ENCODE measurements around the gene TSPAN6.

TSPAN6 gene

DNA sequence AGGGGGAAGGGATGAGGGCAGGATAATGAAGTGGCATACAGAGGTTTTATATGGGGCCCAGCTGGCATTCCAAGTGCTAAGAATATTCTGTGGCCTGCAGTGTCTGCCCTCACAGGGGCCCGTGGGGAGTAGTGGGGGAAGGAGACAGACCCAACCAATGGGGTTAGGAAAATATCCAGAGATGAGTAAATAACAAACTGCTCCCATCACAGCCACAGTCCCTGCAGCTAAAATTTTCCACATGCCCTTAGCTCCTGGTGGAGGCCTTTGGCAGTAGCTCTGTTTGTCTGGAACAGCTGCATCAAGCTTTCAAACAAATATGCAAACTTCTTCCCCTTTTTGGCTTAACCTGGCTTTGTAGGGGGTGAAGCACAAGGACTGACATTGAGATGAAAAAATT, 10.5 kb upstream of the TSPAN6 start:
- no peak for FAIRE-seq

DNA sequence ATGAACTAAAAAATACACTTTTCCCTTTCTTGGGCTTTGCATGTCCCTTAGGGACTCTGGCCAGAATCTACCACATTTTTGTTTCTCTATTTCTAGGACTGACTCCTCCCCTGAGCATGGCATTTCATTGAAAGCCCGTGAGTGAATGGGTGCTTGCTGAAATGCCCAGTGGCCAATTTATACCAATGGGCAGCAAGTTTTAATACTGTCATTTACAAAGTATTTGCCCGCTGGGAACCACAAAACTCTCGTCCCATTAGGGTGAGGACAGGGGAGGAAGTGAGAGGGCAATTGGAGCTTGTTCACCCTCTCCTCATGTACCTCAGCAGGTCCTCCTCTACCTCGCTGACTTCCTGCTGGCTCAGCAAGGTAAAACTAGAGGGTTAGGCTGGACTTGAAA, 8.5 kb upstream of the TSPAN6 start:
- FAIRE-seq = no peak

- FAIRE-seq = no peak
Measured at GRCh38 chrX:100643956-100644860, 7.6 kb upstream of the TSPAN6 start, which contains the start of gene SRPX2. SRPX2 (plus strand) TSS chrX:100644199; CDS start chrX:100646323, 2,124 bp downstream.

DNA sequence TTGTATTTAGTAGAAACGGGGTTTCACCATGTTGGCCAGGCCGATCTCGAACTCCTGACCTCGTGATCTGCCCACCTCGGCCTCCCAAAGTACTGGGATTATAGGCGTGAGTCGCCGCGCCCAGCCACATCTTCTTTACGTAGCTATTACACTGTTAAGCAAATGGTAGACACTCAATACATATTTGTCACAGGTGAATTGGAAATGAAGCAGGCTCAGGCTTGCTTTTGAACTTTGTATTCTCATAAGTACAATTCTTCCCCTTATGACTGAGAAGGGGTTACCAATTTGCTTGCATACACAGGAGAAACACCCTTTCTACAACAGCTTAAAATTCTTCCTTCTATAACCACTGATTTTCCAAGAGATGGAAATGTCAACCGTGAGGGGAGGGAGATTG, 6.6 kb upstream of the TSPAN6 start:
- no peak for FAIRE-seq

DNA sequence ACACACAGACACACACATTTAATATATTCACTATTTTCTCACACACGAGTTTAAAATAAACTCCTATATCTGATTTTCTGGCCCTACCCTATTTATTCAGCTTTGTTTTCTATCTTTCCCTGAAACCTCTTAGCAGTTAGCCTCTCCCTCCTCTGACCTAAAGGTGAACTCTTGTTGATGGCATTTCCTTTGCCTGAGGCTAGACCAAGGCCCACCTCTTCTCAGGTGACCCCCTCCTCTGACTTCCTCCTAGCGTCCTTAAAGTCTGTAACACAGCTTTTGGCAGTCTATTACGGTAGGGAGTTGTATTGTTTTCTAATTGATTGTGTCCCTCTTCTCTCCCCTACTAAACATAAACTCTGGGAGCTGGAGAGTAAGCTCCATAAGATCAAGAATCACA, 5.7 kb upstream of the TSPAN6 start:
- no peak for FAIRE-seq

DNA sequence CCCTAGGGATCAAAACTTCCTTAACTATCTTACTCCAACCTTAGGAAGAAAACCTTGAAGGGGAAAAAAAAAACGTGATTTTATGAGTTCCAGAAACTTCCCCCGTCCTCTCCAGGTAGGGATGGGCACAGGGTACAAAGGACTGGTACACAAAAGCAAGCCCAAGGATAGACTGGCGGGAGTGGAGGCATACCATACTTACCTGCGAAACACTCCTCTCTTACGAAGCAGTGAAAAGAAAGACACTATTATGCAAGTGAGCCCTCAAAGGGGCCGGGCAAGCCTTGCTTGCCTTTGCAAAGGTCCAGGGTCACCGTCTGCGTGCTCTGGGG, 651 bp downstream of the TSPAN6 start:
- FAIRE-seq = no peak

GRCh38 chrX:100635040-100635439, 1.6 kb downstream of the TSPAN6 start:
- FAIRE-seq = no peak

- no peak for FAIRE-seq
Measured at GRCh38 chrX:100625985-100626491, 10.6 kb downstream of the TSPAN6 start.

DNA sequence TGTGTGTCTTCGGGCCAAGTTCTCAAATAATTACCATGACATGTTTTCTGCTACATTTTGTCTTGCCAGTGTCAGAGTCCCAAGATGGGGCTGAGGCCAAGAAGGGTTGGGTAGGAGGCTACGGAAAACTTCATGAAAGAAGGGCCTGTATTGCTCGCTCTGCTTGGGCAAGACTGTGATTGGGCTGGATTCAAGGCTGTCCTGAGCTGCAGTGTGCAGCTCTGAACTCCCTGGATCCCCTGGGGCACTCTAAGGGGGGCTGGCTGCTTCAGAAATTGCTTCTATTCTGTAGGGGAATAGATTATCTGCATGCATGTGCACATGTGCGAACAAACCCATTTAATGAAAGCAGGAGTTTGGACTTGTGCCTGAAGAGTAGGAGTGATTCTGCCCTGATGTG, 13.6 kb downstream of the TSPAN6 start:
- no peak for FAIRE-seq

GRCh38 chrX:100615005-100615404, 21.6 kb downstream of the TSPAN6 start:
- FAIRE-seq = no peak

GRCh38 chrX:100611951-100612350, 24.7 kb downstream of the TSPAN6 start:
- no peak for FAIRE-seq

- FAIRE-seq = no peak
Measured at GRCh38 chrX:100609591-100609990, 27.0 kb downstream of the TSPAN6 start.

DNA sequence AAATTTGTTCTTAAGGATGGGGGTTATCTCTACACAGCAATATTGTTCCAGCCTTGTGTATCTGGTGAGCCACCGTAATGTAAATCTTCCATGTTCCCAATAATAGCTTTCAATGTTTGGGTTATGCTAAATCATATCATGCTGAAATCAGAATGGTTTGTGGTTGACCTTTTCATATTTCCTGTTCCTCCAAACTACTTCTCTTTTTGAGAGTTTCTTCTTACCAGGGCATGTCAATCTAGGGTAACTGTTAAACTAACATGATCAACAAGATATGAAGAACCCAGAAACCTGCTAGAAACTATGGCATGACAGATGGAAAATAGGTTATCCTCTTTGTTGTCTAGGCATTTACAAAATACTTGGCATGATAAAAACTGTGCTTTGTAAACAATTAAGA, 29.9 kb downstream of the TSPAN6 start:
- no peak for FAIRE-seq

- FAIRE-seq = no peak
Measured at GRCh38 chrX:100600758-100601157, 35.8 kb downstream of the TSPAN6 start.

DNA sequence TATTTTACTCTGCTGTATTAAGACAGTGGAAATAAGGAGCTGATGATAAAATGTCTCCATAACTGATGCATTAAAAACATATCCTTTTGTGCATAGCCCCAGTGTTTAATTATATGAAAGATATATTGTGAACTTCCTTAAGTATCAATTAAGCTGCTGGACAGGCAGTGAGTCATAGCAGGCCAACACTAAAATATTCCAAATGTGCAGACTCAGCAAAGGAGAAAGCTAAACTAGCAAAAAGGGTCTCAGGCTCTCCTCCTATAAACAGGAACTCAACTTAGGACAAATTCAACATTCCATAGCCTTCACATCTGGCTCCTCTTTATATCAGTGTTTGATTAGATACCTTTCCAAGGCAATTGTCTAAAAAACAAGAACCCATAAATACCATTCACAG, 36.3 kb downstream of the TSPAN6 start:
- FAIRE-seq = no peak

DNA sequence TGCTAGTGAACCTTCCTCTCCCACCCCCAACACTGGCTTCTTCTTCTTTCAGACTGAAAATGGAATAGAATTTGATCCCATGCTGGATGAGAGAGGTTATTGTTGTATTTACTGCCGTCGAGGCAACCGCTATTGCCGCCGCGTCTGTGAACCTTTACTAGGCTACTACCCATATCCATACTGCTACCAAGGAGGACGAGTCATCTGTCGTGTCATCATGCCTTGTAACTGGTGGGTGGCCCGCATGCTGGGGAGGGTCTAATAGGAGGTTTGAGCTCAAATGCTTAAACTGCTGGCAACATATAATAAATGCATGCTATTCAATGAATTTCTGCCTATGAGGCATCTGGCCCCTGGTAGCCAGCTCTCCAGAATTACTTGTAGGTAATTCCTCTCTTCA, 37.1 kb downstream of the TSPAN6 start:
- no peak for FAIRE-seq

DNA sequence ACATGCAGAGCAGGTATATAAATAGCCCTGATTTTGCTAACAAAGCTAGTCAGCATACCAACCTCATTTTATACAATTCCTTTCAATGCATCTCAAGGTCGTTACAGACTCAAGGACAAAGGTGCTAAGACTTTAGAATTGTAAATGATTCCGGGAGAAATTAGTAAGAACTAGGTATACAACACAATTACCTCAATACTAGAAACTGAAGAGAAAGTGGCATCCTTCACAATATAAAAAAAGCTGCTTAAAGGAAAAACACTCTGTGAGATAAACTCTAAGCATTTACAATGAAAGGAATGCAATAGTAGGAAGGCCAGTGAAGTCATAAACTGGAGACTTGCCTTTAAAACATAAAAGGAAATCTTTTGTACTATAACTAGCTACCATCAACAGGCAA, 40.0 kb downstream of the TSPAN6 start:
- FAIRE-seq = no peak

DNA sequence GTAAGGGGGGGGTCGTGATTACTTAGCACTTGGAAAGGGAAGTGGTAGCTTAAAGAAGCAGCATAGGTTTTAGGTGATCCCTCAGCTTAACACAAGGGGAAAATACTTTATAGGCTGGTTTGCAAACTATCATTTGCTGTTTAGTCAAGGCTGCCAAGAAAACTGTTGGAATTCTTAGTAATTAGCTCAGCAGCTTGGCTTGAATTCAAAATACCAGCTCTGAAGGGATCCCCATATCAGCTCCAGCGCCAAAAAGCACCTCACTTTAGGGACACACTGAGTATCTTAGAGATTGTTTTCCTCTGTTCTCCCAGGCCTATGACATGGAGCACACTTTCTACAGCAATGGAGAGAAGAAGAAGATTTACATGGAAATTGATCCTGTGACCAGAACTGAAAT, 43.0 kb downstream of the TSPAN6 start:
- no peak for FAIRE-seq

- FAIRE-seq = no peak
Measured at GRCh38 chrX:100593126-100593525, 43.5 kb downstream of the TSPAN6 start.

DNA sequence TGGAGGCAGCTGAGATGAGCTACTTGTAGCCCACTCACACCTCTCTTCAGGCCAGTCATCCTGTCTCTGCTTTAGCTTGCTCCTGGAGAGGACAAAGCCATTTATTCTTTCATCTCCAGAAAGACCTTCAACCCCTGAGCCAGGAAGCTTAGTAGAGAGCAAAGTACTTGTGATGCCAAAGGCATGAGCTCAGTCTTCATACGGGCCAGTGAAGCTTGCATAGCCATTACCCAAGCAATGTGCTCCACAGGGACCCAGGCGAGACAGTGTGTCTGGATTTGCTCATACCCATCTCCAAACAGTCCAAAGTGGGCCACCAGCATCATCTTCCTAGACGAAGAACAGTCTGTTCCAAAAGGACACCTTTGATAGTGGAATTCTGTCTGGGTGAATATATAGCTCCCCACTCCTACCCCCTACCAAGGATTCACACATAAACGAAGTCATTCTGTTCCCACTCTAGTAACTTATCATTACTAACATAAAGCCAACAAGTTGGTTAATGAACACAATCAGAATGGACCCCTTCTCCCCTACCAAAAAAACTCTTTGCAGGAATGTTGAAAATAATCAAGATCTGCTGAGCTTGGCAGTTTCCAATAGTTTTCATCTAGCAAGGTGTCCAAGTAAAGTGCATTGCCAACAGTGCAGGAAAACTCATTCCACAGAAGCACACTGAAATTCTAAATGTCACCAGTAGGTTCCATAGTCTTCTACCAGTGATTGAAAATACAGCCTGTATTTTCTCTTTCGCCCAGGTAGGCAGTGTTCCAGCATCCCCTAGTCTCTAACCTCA, 45.2 kb downstream of the TSPAN6 start:
- no peak for FAIRE-seq

GRCh38 chrX:100587861-100588260, 48.7 kb downstream of the TSPAN6 start:
- FAIRE-seq = no peak

DNA sequence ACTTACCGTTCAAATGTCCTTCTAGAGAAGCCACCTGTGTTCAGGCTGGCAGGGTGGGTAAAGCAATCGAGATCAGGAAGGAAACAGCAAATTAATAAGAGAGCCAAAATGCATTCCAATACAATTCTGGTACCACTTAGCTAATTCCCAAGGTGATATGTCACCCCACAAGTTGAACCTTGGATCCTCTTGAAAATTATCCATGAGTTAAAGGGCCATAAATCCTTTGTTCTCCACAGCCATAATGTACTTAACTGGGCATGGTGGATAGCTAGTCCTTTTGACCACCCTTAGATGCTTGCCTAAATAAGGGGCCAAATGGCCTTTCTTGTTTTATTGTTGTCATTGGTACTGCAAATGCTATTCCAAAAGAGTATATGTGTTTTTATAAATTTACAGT, 49.9 kb downstream of the TSPAN6 start:
- no peak for FAIRE-seq

DNA sequence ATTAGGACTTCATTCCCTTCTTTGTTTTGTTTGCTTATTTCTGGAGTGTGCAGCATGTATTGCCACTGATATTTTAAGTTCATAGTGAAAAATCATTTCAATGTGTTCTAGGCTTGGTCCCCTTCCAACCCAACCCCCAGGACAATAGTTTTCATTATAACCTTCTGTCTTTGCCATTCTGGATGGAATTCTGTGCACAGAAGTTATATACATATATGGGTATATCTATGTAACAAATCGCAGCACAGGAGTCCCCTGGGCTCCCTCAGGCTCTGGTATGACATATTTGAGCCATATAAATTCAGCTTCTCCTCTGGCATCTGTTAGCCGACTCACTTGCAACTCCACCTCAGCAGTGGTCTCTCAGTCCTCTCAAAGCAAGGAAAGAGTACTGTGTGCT, 52.0 kb downstream of the TSPAN6 start, which contains the start of gene TNMD:
Gene TNMD, plus strand, starts transcription at position 326 of the 400 bp plus-strand sequence. CDS start 83 bp downstream, outside the sequence.
- no peak for FAIRE-seq

Measured in islet of Langerhans (tissue), 1 donor.